ENCODE data around the gene ADAMTS17.

ADAMTS17 gene

GRCh38 chr15:100169615-100170290, 172.0 kb downstream of the ADAMTS17 start:
- DNase-seq (ENCODE audit: low spot score) = no peak

GRCh38 chr15:100168787-100169186, 173.0 kb downstream of the ADAMTS17 start:
- no peak for DNase-seq (ENCODE audit: low spot score)

- DNase-seq (ENCODE audit: low spot score) = no peak
These were observed 173.8 kb downstream of the ADAMTS17 start for GRCh38 chr15:100167884-100168375.

GRCh38 chr15:100166313-100166712, 175.5 kb downstream of the ADAMTS17 start:
- no peak for DNase-seq (ENCODE audit: low spot score)

- no peak for DNase-seq (ENCODE audit: low spot score)
These were observed 177.8 kb downstream of the ADAMTS17 start for GRCh38 chr15:100163961-100164360.

GRCh38 chr15:100160953-100161352, 180.8 kb downstream of the ADAMTS17 start:
- DNase-seq (ENCODE audit: low spot score) = no peak

GRCh38 chr15:100159436-100159835, 182.3 kb downstream of the ADAMTS17 start:
- no peak for DNase-seq (ENCODE audit: low spot score)

- DNase-seq (ENCODE audit: low spot score) = no peak
These were observed 183.4 kb downstream of the ADAMTS17 start for GRCh38 chr15:100158356-100158755.

GRCh38 chr15:100156201-100156600, 185.6 kb downstream of the ADAMTS17 start:
- DNase-seq (ENCODE audit: low spot score) = no peak

- no peak for DNase-seq (ENCODE audit: low spot score)
These were observed 187.4 kb downstream of the ADAMTS17 start for GRCh38 chr15:100154338-100154737.

GRCh38 chr15:100152463-100152862, 189.3 kb downstream of the ADAMTS17 start:
- no peak for DNase-seq (ENCODE audit: low spot score)

GRCh38 chr15:100150906-100151305, 190.9 kb downstream of the ADAMTS17 start:
- DNase-seq (ENCODE audit: low spot score) = no peak

- DNase-seq (ENCODE audit: low spot score) = no peak
These were observed 193.9 kb downstream of the ADAMTS17 start for GRCh38 chr15:100147828-100148227.

- DNase-seq (ENCODE audit: low spot score) = no peak
These were observed 198.4 kb downstream of the ADAMTS17 start for GRCh38 chr15:100143378-100143777.

- peak; percentile 62 for DNase-seq (ENCODE audit: low spot score)
These were observed 200.3 kb downstream of the ADAMTS17 start for GRCh38 chr15:100141311-100142001.

GRCh38 chr15:100140527-100141308, 201.1 kb downstream of the ADAMTS17 start:
- peak; percentile 29 for DNase-seq (ENCODE audit: low spot score)

- no peak for DNase-seq (ENCODE audit: low spot score)
These were observed 207.2 kb downstream of the ADAMTS17 start for GRCh38 chr15:100134586-100134985.

- no peak for DNase-seq (ENCODE audit: low spot score)
These were observed 207.6 kb downstream of the ADAMTS17 start for GRCh38 chr15:100134089-100134583.

GRCh38 chr15:100133001-100133400, 208.8 kb downstream of the ADAMTS17 start:
- DNase-seq (ENCODE audit: low spot score) = no peak

- DNase-seq (ENCODE audit: low spot score) = no peak
These were observed 209.5 kb downstream of the ADAMTS17 start for GRCh38 chr15:100132309-100132708.

- DNase-seq (ENCODE audit: low spot score) = peak; percentile 55
These were observed 210.2 kb downstream of the ADAMTS17 start for GRCh38 chr15:100131321-100132224.

All from AG08395 (cell line).